Medulla oblongata (tissue), 1 donor: ENCODE data around the gene ZDHHC11.
"Not testable (repeated sequence)": the region's sequence is repeated elsewhere in the genome, so short reads cannot be mapped to it uniquely, and the experiment has no call there.

Source experiments
- DNase-seq: peaks from one replicate; pipeline ENCODE4 v3.0.0-alpha.2; 2015; ENCODE audit errors: extremely low spot score

ZDHHC11 gene

DNA sequence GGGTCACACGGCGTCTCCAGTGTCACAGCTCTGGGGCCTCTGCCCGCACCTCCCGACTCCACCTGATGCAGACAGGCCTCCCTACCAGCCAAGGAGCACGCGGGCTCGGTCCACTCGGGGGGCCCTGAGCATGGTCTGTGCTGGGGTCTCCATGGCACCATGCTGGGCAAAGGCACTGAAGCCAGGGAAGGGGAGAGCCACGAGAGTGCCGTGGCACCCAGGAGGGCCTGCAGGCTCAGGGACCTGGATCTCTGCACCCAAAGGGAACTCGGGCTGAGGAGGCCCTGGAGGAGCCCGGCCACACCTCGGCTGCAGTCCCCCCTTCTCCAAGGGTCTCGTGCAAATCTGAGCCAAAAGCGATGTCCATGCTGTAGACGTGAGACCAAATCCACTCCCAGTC, 6.4 kb downstream of the ZDHHC11 start:
- DNase-seq: peak; percentile 1

DNA sequence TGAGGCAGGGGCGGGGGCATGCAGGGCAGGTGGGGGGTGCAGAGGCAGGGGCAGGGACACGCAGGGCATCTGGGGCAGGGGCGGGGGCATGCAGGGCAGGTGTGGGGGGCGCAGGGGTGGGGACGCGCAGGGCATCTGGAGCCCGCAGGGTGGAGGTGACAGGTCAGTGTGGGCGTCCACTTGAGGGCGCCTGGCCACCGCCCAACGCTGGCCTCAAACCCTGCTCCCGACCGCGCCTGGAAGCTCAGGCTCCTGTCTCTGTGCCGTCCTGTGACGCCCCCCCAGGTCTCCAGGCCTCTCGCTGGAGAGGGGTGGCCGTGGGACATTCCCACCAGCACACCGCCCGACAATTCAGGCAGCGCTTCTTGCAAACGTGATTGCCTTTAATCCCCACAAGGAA, 6.9 kb downstream of the ZDHHC11 start:
- peak; percentile 0 for DNase-seq

DNA sequence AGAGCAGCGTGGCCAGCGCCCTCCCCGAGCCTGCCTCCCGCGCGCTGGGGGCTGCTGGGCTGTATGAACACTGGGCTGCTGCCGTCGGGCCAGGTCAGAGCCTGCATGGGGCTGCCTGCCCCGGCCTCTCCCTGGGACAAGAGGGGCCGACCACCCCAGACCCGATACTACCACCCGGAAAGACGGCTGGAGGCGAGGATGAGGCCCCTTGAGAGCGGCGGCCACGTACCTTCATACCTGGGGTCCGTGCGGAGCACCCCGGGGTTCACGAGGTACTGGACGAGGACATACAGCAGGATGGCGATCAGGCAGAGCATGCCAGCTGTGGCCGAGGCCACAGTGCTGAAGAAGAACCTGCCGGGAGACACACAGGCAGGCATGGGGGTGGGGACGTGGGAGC, 7.4 kb downstream of the ZDHHC11 start:
- peak; percentile 0 for DNase-seq

DNA sequence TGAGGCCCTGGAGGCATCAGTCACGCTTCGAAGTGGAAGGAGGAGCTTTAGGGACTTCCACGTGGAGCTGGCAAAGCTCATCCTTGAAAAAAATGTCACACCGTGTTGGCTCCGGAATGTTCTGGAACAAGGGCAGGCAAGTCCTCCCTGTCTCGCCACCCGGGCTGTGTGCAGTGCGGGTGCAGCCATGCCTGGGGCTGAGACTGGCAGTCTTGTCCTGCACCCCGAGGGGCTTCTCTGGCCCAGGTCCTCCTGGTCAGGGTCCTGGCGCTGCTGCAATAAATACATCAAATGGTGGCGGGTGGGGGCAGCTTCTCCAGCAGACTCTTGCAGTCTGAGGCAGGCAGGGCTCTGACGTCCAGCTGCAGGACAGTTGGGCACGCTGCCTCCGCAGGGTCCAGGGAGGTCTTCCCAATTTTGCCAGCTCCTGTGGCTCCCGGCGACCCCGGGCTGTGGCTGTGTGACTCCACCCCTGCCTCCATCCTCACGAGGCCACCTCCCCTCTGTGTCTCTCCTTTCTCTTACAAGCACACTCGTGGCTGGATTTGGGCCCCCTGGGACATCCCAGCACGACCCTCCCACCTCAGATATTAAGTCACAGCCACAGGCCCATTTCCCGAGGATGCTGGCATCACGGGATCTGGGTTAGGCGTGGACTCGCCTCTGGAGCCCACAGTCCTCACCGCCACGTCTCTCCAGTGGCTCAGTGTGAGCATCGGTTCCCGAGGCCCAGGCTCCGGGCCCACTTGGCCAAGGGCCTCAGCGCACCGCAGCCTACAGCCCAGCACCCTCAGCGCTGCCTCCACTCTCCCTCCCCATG, 8.2 kb downstream of the ZDHHC11 start:
- DNase-seq: peak; percentile 0

DNA sequence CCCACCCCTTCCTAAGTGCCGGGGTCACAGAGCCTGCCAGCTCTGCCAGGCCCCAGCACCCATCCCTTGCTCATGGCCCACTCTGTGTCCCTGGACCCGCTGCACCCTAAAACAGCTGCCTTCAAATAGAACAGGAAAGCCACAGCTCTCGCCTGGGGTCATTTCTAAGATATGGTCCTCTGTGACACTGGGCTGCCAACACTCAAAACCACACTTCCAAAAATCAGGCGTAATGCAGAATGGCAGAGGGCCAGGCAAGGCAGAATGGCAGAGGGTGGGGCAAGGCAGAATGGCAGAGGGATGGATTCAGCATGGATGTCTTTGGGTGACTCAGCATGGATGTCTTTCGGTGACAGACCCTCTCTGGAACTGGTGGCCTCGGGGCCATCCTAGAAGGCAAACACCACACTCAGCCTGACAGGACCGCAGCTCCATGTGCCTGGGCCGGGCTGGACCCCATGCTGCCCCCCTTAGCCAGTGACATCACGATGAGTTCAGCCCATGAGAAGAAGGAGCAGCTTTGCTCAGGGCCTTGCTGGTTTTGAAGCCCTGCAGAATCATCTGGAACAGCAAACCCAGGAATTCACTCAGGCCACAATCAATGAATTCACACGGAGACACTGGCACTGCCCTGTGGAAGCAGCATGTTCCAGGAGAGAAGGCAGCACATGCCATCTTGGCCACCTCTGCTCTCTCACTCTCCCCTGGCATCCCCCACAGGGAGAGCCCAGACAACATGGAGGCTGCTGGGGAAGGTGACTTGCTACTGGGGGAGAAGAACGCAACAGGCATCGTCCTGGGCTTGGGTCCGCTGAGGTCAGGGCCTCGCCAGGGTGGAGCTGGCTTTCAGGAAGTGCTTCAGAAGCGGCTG, 9.0 kb downstream of the ZDHHC11 start:
- DNase-seq: peak; percentile 1

- not testable (repeated sequence) for DNase-seq
These were observed 9.8 kb downstream of the ZDHHC11 start for GRCh38 chr5:840974-841435.

DNA sequence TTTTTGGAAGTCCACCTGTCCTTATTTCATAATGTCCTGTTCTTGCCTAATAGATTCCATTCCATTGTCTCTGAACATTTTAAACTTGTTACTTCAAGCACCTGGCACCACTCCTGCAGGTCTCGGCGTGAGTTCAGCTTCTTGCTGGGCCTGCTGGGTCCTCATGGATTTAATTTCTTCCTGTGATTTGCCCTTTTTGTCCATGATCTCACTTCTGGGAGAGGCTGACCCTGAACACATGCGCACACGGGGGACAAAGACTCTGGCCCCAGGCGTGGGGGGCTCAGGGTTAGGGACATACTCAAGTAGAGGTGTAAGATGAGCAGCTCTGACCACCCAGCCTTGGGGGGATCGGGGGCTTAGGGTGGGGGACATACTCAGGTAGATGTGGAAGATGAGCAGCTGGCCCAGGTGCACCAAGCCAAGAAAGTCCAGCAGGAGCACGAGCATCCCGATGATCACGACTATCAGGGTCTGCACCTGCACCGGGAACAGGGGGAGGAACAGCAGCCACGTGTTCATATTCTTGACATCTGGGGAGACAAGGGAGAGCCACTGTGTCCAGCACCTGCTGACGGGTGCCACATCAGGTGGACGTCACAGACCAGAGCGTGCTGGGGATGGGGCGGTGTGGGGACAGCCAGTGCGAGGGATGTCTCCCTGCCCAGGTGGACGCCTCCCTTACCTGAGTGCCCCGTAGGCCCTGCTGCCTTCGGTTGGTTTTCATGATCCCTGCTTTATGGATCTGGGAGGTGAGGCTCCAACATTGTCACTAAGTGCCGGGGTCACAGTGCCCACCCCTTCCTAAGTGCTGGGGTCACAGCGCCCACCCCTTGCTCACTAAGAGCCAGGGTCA, 10.4 kb downstream of the ZDHHC11 start:
- peak; percentile 1 for DNase-seq

GRCh38 chr5:838431-838851, 12.3 kb downstream of the ZDHHC11 start:
- DNase-seq: not testable (repeated sequence)

DNA sequence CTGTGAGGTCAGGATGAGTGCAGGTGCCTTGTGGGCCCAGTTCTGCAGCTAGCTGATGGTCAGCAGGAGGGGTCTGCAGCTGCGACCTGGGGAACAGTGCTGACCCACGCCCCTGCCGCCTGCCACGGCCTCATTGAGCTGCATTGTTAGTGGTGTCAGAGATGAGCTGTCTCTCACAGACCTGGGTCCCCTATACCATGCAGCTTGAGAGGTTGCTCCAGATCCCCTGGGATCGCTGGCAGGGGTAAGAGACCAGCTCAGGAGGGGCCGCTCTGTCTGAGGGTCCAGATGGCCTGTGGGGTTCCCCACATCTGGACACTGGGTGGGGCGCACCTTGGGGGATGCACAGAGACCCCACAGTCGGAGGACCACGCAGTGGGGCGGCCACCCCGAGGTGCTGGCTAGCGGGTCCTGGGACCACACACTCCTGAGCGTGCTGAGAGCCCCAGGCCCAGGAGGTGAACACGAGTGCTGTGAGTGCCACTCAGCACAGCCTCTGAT, 13.1 kb downstream of the ZDHHC11 start:
- not testable (repeated sequence) for DNase-seq

- not testable (repeated sequence) for DNase-seq
These were observed 14.7 kb downstream of the ZDHHC11 start for GRCh38 chr5:835933-836612.

- not testable (repeated sequence) for DNase-seq
These were observed 16.8 kb downstream of the ZDHHC11 start for GRCh38 chr5:834013-834412.

DNA sequence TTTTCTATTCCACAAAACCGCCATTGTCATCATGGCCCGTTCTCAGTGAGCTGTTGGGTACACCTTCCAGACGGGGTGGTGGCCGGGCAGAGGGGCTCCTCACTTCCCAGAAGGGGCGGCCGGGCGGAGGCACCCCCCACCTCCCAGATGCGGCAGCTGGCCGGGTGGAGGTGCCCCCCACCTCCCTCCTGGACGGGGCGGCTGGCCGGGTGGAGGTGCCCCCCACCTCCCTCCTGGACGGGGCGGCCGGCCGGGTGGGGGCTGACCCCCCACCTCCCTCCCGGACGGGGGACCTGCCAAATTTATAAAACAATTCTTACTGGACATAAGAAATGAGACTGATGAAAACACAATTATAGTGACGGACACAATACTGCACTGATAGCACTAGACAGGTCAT, 22.6 kb downstream of the ZDHHC11 start:
- DNase-seq: not testable (repeated sequence)

GRCh38 chr5:825544-825943, 25.2 kb downstream of the ZDHHC11 start:
- not testable (repeated sequence) for DNase-seq

- DNase-seq: no peak
These were observed 29.3 kb downstream of the ZDHHC11 start for GRCh38 chr5:821504-821903.

DNA sequence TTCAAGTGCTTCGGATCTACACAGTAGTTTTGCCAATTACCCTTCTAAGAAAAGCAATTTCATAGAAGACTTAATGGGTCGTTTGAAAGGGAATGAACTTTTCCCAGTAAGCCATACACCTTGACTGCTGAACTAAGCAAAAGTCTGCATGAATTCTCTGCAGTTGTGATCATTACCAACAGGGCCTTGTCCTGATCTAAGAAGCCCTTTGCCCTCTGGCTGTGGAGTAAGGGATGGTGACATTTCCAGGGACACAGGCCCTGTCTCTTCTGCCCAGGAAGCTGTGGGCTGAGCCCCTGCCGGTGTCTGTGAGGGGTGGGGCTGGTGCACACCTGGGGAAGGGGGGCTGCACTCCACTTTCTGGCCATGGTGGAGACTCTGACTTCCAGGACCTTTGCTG, 30.5 kb downstream of the ZDHHC11 start:
- no peak for DNase-seq

- no peak for DNase-seq
These were observed 31.7 kb downstream of the ZDHHC11 start for GRCh38 chr5:819078-819477.

GRCh38 chr5:816176-816575, 34.6 kb downstream of the ZDHHC11 start:
- no peak for DNase-seq

DNA sequence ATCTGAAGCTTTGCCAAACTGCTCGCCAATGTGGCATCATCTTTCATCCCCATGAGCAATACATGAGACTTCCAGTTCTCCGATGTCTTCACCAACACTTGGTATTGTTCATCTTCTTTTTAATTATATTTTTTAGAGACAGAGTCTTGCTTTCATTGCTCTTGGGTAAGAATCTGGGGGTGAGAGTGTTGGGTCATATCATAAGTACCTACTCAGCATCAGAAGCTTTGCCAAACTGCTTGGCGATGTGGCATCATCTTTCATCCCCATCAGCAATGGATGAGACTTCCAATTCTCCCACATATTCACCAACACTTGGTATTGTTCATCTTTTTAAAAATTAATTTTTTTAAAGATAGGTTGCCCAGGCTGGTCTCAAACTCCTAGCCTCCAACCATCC, 35.3 kb downstream of the ZDHHC11 start:
- DNase-seq: no peak

- DNase-seq: not testable (repeated sequence)
These were observed 37.2 kb downstream of the ZDHHC11 start for GRCh38 chr5:813575-813974.

DNA sequence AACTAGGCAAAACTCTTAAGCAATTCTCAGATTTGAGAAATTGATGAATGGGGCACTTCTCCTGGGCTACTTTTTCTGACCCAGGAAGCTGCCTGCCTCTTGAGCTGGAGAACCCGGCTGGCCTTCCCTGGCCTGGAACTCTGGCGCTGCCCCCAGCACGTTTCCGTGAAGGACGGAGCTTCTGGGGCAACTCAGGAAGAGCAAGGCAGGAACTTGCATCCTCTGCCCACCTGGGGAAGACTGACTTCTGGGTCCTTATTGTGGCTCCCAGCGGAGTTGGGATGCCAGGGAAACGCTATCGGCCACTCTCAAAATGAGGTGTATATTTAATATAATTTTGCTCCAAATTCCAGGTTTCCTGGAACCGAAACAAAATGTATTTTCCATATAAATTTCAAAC, 39.4 kb downstream of the ZDHHC11 start:
- not testable (repeated sequence) for DNase-seq
